ENCODE data around the gene MEF2D.

MEF2D gene

GRCh38 chr1:156424806-156425432, 75.7 kb downstream of the MEF2D start:
- no peak overlapping the region for H3K4me3 ChIP-seq (replicated peaks; ENCODE audit: low read depth, low read length)
- DNase-seq (ENCODE audit: low read depth), result no peak
- no peak for TF ChIP-seq CTCF (IDR thresholded peaks at IDR 0.05; ENCODE audit: low read length, missing control alignments)

GRCh38 chr1:156423422-156424352, 76.9 kb downstream of the MEF2D start:
- no peak for TF ChIP-seq CTCF (IDR thresholded peaks at IDR 0.05; ENCODE audit: low read length, missing control alignments)
- no peak for DNase-seq (ENCODE audit: low read depth)
- no peak overlapping the region for H3K4me3 ChIP-seq (replicated peaks; ENCODE audit: low read depth, low read length)

- no peak for TF ChIP-seq CTCF (IDR thresholded peaks at IDR 0.05; ENCODE audit: low read length, missing control alignments)
- no peak overlapping the region for H3K4me3 ChIP-seq (replicated peaks; ENCODE audit: low read depth, low read length)
- DNase-seq (ENCODE audit: low read depth), result no peak
Measured at GRCh38 chr1:156422602-156423091, 77.9 kb downstream of the MEF2D start.

GRCh38 chr1:156421939-156422601, 78.5 kb downstream of the MEF2D start:
- no peak overlapping the region for H3K4me3 ChIP-seq (replicated peaks; ENCODE audit: low read depth, low read length)

GRCh38 chr1:156421062-156421938, 79.3 kb downstream of the MEF2D start:
- peak; percentile 66 for DNase-seq (ENCODE audit: low read depth)
- no peak for TF ChIP-seq CTCF (IDR thresholded peaks at IDR 0.05; ENCODE audit: low read length, missing control alignments)
- no peak overlapping the region for H3K4me3 ChIP-seq (replicated peaks; ENCODE audit: low read depth, low read length)

More at GRCh38 chr1:156421939-156422601, 78.5 kb downstream of the MEF2D start:
- TF ChIP-seq CTCF (IDR thresholded peaks at IDR 0.05; ENCODE audit: low read length, missing control alignments), result no peak
- no peak for DNase-seq (ENCODE audit: low read depth)

Data from fibroblast of pulmonary artery (primary cell).